ENCODE data around the gene CTXN1.

DNA sequence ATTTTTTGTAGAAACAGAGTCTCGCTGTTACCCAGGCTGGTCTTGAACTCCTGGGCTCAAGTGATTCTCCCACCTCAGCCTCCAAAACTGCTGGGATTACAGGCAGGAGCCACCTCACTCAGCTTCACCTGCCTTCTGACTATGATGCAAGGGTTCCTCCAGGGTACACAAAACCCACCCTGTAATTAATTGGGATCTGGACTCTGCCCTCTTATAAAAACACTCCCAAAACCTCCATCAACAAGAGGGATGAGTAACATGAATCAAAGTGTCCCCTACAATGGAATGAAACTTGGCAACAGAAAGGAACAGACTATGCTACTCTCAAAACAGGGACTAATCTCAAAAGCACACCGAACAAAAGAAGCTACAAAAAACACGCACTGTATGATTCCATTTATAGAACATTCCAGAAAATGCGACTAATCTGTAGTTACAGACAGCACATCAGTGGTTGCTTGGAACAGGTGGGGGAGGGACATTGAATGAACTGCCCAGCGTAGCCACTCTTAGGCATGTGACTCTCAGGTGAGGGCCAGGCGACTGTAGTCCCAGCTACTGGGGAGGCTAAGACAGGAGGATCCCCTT, 48.6 kb downstream of the CTXN1 start:
- TF ChIP-seq, protein P1, sequence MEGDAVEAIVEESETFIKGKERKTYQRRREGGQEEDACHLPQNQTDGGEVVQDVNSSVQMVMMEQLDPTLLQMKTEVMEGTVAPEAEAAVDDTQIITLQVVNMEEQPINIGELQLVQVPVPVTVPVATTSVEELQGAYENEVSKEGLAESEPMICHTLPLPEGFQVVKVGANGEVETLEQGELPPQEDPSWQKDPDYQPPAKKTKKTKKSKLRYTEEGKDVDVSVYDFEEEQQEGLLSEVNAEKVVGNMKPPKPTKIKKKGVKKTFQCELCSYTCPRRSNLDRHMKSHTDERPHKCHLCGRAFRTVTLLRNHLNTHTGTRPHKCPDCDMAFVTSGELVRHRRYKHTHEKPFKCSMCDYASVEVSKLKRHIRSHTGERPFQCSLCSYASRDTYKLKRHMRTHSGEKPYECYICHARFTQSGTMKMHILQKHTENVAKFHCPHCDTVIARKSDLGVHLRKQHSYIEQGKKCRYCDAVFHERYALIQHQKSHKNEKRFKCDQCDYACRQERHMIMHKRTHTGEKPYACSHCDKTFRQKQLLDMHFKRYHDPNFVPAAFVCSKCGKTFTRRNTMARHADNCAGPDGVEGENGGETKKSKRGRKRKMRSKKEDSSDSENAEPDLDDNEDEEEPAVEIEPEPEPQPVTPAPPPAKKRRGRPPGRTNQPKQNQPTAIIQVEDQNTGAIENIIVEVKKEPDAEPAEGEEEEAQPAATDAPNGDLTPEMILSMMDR (IDR thresholded peaks at IDR 0.05) = no peak
- no peak for TF ChIP-seq POLR2A (IDR thresholded peaks at IDR 0.05)

All from thyroid gland (tissue), 4 donors.